HEK293 (cell line): Measurements from ENCODE around the gene EIF4B.

Source experiments
- BCL11A ChIP-seq: fragments of 450-650 bp; formaldehyde crosslinking; IDR thresholded peaks from 2 replicates; pipeline ENCODE4 v1.5.1; 2016; ENCODE audit warnings: low read depth, missing biosample characterization, missing genetic modification characterization
- EGR2 ChIP-seq: fragments of 450-650 bp; formaldehyde crosslinking; IDR thresholded peaks from 2 replicates; pipeline ENCODE4 v1.5.1; 2016; ENCODE audit warnings: low read depth, missing biosample characterization, missing genetic modification characterization
- GLIS1 ChIP-seq: fragments of 450-650 bp; formaldehyde crosslinking; IDR thresholded peaks from 2 replicates; pipeline ENCODE4 v1.5.1; 2016; ENCODE audit warnings: missing biosample characterization, missing genetic modification characterization
- KLF1 ChIP-seq: fragments of 450-650 bp; formaldehyde crosslinking; IDR thresholded peaks from 2 replicates; pipeline ENCODE4 v1.5.1; 2016; ENCODE audit warnings: missing biosample characterization, missing genetic modification characterization
- KLF10 ChIP-seq: fragments of 450-650 bp; IDR thresholded peaks from 2 replicates; pipeline ENCODE4 v1.5.1; 2018; ENCODE audit warnings: missing biosample characterization, mild to moderate bottlenecking, missing genetic modification characterization
- KLF16 ChIP-seq: fragments of 450-650 bp; formaldehyde crosslinking; IDR thresholded peaks from 2 replicates; pipeline ENCODE4 v1.5.1; 2017; ENCODE audit warnings: missing biosample characterization, missing genetic modification characterization
- KLF9 ChIP-seq: fragments of 450-650 bp; formaldehyde crosslinking; IDR thresholded peaks from 2 replicates; pipeline ENCODE4 v1.5.1; 2016; ENCODE audit warnings: missing biosample characterization, missing genetic modification characterization, low read depth
- MYNN ChIP-seq: fragments of 450-650 bp; formaldehyde crosslinking; IDR thresholded peaks from 2 replicates; pipeline ENCODE4 v1.5.1; 2016; ENCODE audit warnings: missing biosample characterization, missing genetic modification characterization, borderline replicate concordance
- PRDM10 ChIP-seq: fragments of 450-650 bp; formaldehyde crosslinking; IDR thresholded peaks from 2 replicates; pipeline ENCODE4 v1.5.1; 2016; ENCODE audit warnings: missing biosample characterization, missing genetic modification characterization
- SCRT2 ChIP-seq: fragments of 450-650 bp; formaldehyde crosslinking; IDR thresholded peaks from 2 replicates; pipeline ENCODE4 v1.5.1; 2016; ENCODE audit warnings: missing biosample characterization, missing genetic modification characterization
- TCF7L2 ChIP-seq: IDR thresholded peaks from 2 replicates; pipeline ENCODE4 v1.6.1; 2011; ENCODE audit warnings: low read depth, mild to moderate bottlenecking, inconsistent platforms, low read length, moderate library complexity, borderline replicate concordance
- ZBTB21 ChIP-seq: fragments of 450-650 bp; formaldehyde crosslinking; IDR thresholded peaks from 2 replicates; pipeline ENCODE4 v1.5.1; 2017; ENCODE audit warnings: missing biosample characterization, missing genetic modification characterization
- ZBTB26 ChIP-seq: fragments of 450-650 bp; formaldehyde crosslinking; optimal IDR thresholded peaks from 2 replicates; pipeline ENCODE3; 2016; ENCODE audit warnings: missing biosample characterization, mild to moderate bottlenecking, missing genetic modification characterization
- ZEB2 ChIP-seq: fragments of 450-650 bp; formaldehyde crosslinking; IDR thresholded peaks from 2 replicates; pipeline ENCODE4 v1.5.1; 2016; ENCODE audit warnings: missing biosample characterization, missing genetic modification characterization
- ZFHX2 ChIP-seq: fragments of 450-650 bp; formaldehyde crosslinking; conservative IDR thresholded peaks from 2 replicates; pipeline ENCODE4 v1.5.1; 2016; ENCODE audit warnings: missing biosample characterization, missing genetic modification characterization
- ZNF10 ChIP-seq: fragments of 450-650 bp; formaldehyde crosslinking; IDR thresholded peaks from 2 replicates; pipeline ENCODE4 v1.5.1; 2017; ENCODE audit warnings: missing biosample characterization, missing genetic modification characterization
- ZNF18 ChIP-seq: fragments of 450-650 bp; formaldehyde crosslinking; IDR thresholded peaks from 2 replicates; pipeline ENCODE4 v1.5.1; 2016; ENCODE audit warnings: missing biosample characterization, missing genetic modification characterization
- ZNF221 ChIP-seq: fragments of 450-650 bp; formaldehyde crosslinking; IDR thresholded peaks from 2 replicates; pipeline ENCODE4 v1.5.1; 2017; ENCODE audit warnings: missing biosample characterization, missing genetic modification characterization, borderline replicate concordance
- ZNF335 ChIP-seq: fragments of 450-650 bp; formaldehyde crosslinking; conservative IDR thresholded peaks from 2 replicates; pipeline ENCODE4 v1.5.1; 2016; ENCODE audit warnings: missing biosample characterization, missing genetic modification characterization
- ZNF362 ChIP-seq: fragments of 450-650 bp; formaldehyde crosslinking; IDR thresholded peaks from 2 replicates; pipeline ENCODE4 v1.5.1; 2016; ENCODE audit warnings: missing biosample characterization, missing genetic modification characterization
- ZNF391 ChIP-seq: fragments of 450-650 bp; formaldehyde crosslinking; IDR thresholded peaks from 2 replicates; pipeline ENCODE4 v1.5.1; 2016; ENCODE audit warnings: low read depth, missing biosample characterization, missing genetic modification characterization, borderline replicate concordance
- ZNF449 ChIP-seq: fragments of 450-650 bp; formaldehyde crosslinking; IDR thresholded peaks from 2 replicates; pipeline ENCODE4 v1.5.1; 2017; ENCODE audit warnings: missing biosample characterization, mild to moderate bottlenecking, missing genetic modification characterization, moderate library complexity
- ZNF510 ChIP-seq: fragments of 450-650 bp; formaldehyde crosslinking; IDR thresholded peaks from 2 replicates; pipeline ENCODE4 v1.5.1; 2018; ENCODE audit warnings: mild to moderate bottlenecking, missing genetic modification characterization, missing biosample characterization; ENCODE audit not compliant: insufficient replicate concordance
- ZNF571 ChIP-seq: fragments of 450-650 bp; formaldehyde crosslinking; IDR thresholded peaks from 2 replicates; pipeline ENCODE4 v1.5.0; 2017; ENCODE audit warnings: missing biosample characterization, missing genetic modification characterization
- ZNF600 ChIP-seq: fragments of 450-650 bp; formaldehyde crosslinking; IDR thresholded peaks from 2 replicates; pipeline ENCODE4 v1.5.1; 2016; ENCODE audit warnings: missing biosample characterization, missing genetic modification characterization
- ZNF629 ChIP-seq: fragments of 450-650 bp; formaldehyde crosslinking; IDR thresholded peaks from 2 replicates; pipeline ENCODE4 v1.5.1; 2017; ENCODE audit warnings: missing biosample characterization, missing genetic modification characterization
- ZNF692 ChIP-seq: fragments of 450-650 bp; formaldehyde crosslinking; IDR thresholded peaks from 2 replicates; pipeline ENCODE4 v1.5.1; 2016; ENCODE audit warnings: missing biosample characterization, missing genetic modification characterization
- ZNF747 ChIP-seq: fragments of 450-650 bp; formaldehyde crosslinking; IDR thresholded peaks from 2 replicates; pipeline ENCODE4 v1.5.1; 2016; ENCODE audit warnings: missing biosample characterization, missing genetic modification characterization
- ZNF76 ChIP-seq: fragments of 450-650 bp; formaldehyde crosslinking; IDR thresholded peaks from 2 replicates; pipeline ENCODE4; 2016; ENCODE audit warnings: low read depth, missing biosample characterization, missing genetic modification characterization, borderline replicate concordance

The EIF4B gene

GRCh38 chr12:53054112-53054878 is 48.0 kb downstream of the EIF4B start (continued):
- peak; percentile 22 for TF ChIP-seq EGR2 (tag by site-specific recombination)
- peak; percentile 18; the same call in 1 of the 2 replicates for TF ChIP-seq ZNF76 (tag by site-specific recombination)
- TF ChIP-seq ZNF391 (tag by site-specific recombination): peak; percentile 12; the same call in 1 of the 2 replicates
- no peak for TF ChIP-seq MYNN (tag by site-specific recombination)
- TF ChIP-seq ZNF600 (tag by site-specific recombination): peak; percentile 31; the same call in 1 of the 2 replicates
- TF ChIP-seq KLF9: peak; percentile 90
- 0 out of 2 replicates have a peak, but pooled peaks have one; percentile 12 for TF ChIP-seq BCL11A (tag by site-specific recombination)
- peak; percentile 45 for TF ChIP-seq PRDM10 (tag by site-specific recombination)
- TF ChIP-seq ZNF18 (tag by site-specific recombination): no peak
- peak; percentile 67 for TF ChIP-seq ZBTB26 (tag by site-specific recombination)
- no peak for TF ChIP-seq ZNF510 (tag by site-specific recombination)
- TF ChIP-seq ZNF221: no peak
- TF ChIP-seq KLF10 (tag by site-specific recombination): peak; percentile 29; the same call in 1 of the 2 replicates
- 0 out of 2 replicates have a peak, but pooled peaks have one; percentile 48 for TF ChIP-seq ZNF449 (tag by site-specific recombination)
- 0 out of 2 replicates have a peak, but pooled peaks have one; percentile 35 for TF ChIP-seq ZBTB21 (tag by site-specific recombination)
- peak; percentile 77; the same call in 1 of the 2 replicates for TF ChIP-seq KLF16 (tag by site-specific recombination)
- no peak; the same call in 1 of the 2 replicates for TF ChIP-seq ZNF362 (tag by site-specific recombination)
- TF ChIP-seq ZFHX2 (tag by site-specific recombination): peak; percentile 62
- no peak for TF ChIP-seq ZNF692 (tag by site-specific recombination)
- TF ChIP-seq ZEB2 (tag by site-specific recombination): peak; percentile 87; the same call in 1 of the 2 replicates
- TF ChIP-seq ZNF629 (tag by site-specific recombination): peak; percentile 54; the same call in 1 of the 2 replicates
- TF ChIP-seq ZNF335 (tag by site-specific recombination): peak; percentile 79
- no peak for TF ChIP-seq ZNF747 (tag by site-specific recombination)
- peak; percentile 82 for TF ChIP-seq ZNF10 (tag by site-specific recombination)
- TF ChIP-seq GLIS1 (tag by site-specific recombination): peak; percentile 49
- TF ChIP-seq TCF7L2: no peak
- TF ChIP-seq ZNF571 (tag by site-specific recombination): no peak
- peak; percentile 66 for TF ChIP-seq SCRT2 (tag by site-specific recombination)
- no peak for TF ChIP-seq KLF1 (tag by site-specific recombination)
